ENCODE measurements around the gene MEGF8. TPM values are rescaled to one million over a fixed set of nuclear protein-coding genes. Genes with fewer than 3 reads are reported as not detected.
A peak's percentile ranks its signal among the peaks of the same experiment; 100 is the strongest.

MEGF8 gene
- total and polyA plus RNA-seq, 2 of the 8 experiments (the other 6 are each of a cell fraction or from before 2014, with no cell fraction given), result 13.0 to 23.7 TPM

DNA sequence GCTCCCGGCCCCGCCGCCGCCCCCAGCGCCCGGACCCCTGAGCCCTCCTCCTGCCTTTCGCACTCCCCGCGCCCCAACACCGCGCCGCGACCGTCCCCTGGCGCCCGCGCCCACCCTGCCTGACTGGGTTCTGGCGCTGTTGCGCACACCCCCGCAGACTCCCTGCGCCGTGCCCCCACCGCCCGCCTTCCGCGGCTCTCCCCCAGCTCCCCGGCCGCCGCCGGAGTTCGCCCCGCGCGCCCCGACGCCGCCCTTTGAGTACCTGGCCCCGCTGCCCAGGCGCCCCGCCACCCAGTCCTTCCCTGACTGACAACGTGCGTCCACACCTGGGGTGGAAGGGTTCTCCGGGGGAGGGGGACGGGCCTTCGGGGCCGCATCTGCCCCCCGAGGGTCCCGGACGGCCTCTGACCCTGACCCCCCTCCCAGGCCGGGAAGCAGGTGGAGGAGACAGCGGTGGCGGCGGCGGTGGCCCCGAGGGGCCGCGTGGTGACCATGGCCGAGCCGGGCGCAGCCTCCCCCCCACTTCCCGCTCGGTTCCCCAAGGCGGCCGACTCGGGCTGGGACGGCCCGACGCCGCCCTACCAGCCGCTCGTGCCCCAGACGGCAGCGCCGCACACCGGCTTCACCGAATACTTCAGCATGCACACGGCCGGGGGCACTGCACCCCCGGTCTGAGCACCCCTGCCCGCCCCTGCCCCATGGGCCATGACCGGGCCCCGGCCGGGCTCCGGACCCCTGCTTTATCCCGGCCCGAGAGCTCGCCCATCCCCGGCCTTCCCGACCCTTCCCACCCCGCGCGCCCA, 1.4 kb upstream of the MEGF8 start (continued):
- TF ChIP-seq EZH2 (IDR thresholded peaks at IDR 0.05; ENCODE audit: low read depth, low read length, severe bottlenecking), result peak; percentile 29
- no peak for TF ChIP-seq YY1 (IDR thresholded peaks at IDR 0.05; ENCODE audit: low read depth, low read length)
- TF ChIP-seq KDM4A (IDR thresholded peaks at IDR 0.05; ENCODE audit: low read depth, low read length, severe bottlenecking), result peak; percentile 13
- TF ChIP-seq SP4 (IDR thresholded peaks at IDR 0.05; ENCODE audit: low read length), result no peak
- TF ChIP-seq, protein P1, sequence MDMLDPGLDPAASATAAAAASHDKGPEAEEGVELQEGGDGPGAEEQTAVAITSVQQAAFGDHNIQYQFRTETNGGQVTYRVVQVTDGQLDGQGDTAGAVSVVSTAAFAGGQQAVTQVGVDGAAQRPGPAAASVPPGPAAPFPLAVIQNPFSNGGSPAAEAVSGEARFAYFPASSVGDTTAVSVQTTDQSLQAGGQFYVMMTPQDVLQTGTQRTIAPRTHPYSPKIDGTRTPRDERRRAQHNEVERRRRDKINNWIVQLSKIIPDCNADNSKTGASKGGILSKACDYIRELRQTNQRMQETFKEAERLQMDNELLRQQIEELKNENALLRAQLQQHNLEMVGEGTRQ (IDR thresholded peaks at IDR 0.05; ENCODE audit: low read length), result no peak
- 0 out of 2 replicates have a peak, but pooled peaks have one; percentile 12 for TF ChIP-seq PHF8 (conservative IDR thresholded peaks at IDR 0.05; ENCODE audit: low read depth, low read length)
- TF ChIP-seq SIRT6 (IDR thresholded peaks at IDR 0.05; ENCODE audit: low read length), result no peak
- no peak for TF ChIP-seq EGR1 (IDR thresholded peaks at IDR 0.05; ENCODE audit: borderline replicate concordance, low read depth, low read length)
- TF ChIP-seq JUND (IDR thresholded peaks at IDR 0.05; ENCODE audit: low read length), result no peak
- TF ChIP-seq RXRA (IDR thresholded peaks at IDR 0.05; ENCODE audit: insufficient read depth, low read depth, low read length), result no peak
- TF ChIP-seq POLR2AphosphoS5 (IDR thresholded peaks at IDR 0.05; ENCODE audit: low read depth, low read length), result no peak
- no peak for TF ChIP-seq BCL11A (IDR thresholded peaks at IDR 0.05; ENCODE audit: low read depth in 2 of 2, low read length in 2 of 2)
- TF ChIP-seq CHD1 (IDR thresholded peaks at IDR 0.05; ENCODE audit: low read depth, low read length), result no peak
- TF ChIP-seq RBBP5 (IDR thresholded peaks at IDR 0.05; ENCODE audit: borderline replicate concordance, low read depth, low read length), result no peak
- TF ChIP-seq, protein P2, sequence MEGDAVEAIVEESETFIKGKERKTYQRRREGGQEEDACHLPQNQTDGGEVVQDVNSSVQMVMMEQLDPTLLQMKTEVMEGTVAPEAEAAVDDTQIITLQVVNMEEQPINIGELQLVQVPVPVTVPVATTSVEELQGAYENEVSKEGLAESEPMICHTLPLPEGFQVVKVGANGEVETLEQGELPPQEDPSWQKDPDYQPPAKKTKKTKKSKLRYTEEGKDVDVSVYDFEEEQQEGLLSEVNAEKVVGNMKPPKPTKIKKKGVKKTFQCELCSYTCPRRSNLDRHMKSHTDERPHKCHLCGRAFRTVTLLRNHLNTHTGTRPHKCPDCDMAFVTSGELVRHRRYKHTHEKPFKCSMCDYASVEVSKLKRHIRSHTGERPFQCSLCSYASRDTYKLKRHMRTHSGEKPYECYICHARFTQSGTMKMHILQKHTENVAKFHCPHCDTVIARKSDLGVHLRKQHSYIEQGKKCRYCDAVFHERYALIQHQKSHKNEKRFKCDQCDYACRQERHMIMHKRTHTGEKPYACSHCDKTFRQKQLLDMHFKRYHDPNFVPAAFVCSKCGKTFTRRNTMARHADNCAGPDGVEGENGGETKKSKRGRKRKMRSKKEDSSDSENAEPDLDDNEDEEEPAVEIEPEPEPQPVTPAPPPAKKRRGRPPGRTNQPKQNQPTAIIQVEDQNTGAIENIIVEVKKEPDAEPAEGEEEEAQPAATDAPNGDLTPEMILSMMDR (IDR thresholded peaks at IDR 0.05; ENCODE audit: control extremely low read depth in 1 of 3, insufficient read depth in 1 of 3, low read depth in 1 of 3, low read length in 3 of 3), result peak; percentile 15 to 30 (median 19); a peak in 3 of 4 replicates
- TF ChIP-seq SIN3A (conservative IDR thresholded peaks at IDR 0.05 in 1 of 2, IDR thresholded peaks at IDR 0.05 in 1 of 2; ENCODE audit: low read depth in 1 of 2, low read length in 2 of 2), result 0 out of 4 replicates have a peak, but pooled peaks of 1 of the 2 experiments have one; percentile 17
- TF ChIP-seq, protein P3, sequence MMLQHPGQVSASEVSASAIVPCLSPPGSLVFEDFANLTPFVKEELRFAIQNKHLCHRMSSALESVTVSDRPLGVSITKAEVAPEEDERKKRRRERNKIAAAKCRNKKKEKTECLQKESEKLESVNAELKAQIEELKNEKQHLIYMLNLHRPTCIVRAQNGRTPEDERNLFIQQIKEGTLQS (IDR thresholded peaks at IDR 0.05; ENCODE audit: insufficient read depth, low read depth, low read length), result no peak
- TF ChIP-seq KDM1A (IDR thresholded peaks at IDR 0.05; ENCODE audit: borderline replicate concordance, low read length), result no peak
- no peak for TF ChIP-seq TAF7 (optimal IDR thresholded peaks at IDR 0.05; ENCODE audit: borderline replicate concordance, low read depth, low read length)
- no peak for TF ChIP-seq CHD2 (IDR thresholded peaks at IDR 0.05; ENCODE audit: low read length)
